ENCODE data around the gene CLK2. TPM values are rescaled to one million over a fixed set of nuclear protein-coding genes. Genes with fewer than 3 reads are reported as not detected.

The CLK2 gene
- total and polyA plus RNA-seq, 2 of the 8 experiments (the other 6 are each of a cell fraction or from before 2014, with no cell fraction given), result 62.2 to 76.0 TPM

- WGBS, 2 experiments (ENCODE audit: extremely low coverage in 1 of 2, insufficient coverage in 1 of 2, insufficient read length in 1 of 2, insufficient replicate concordance in 2 of 2, low coverage in 1 of 2, low lambda C conversion rate in 2 of 2, missing lambda C conversion rate in 1 of 2), result 1% methylated on average over 19 of the region's 19 CpGs; no CpG with 5 or more reads in 1 of the 2 experiments
- peak in 1 of 2 experiments; percentile 0; a peak in 1 of 3 replicates for TF ChIP-seq POLR2A (IDR thresholded peaks at IDR 0.05; ENCODE audit: control extremely low read depth in 1 of 2, low read depth in 2 of 2, low read length in 2 of 2)
- no peak for TF ChIP-seq RAD21 (IDR thresholded peaks at IDR 0.05 in 1 of 2, conservative IDR thresholded peaks at IDR 0.05 in 1 of 2; ENCODE audit: low read depth in 2 of 2, low read length in 2 of 2)
- TF ChIP-seq TAF7 (optimal IDR thresholded peaks at IDR 0.05; ENCODE audit: borderline replicate concordance, low read depth, low read length), result no peak
- TF ChIP-seq RBBP5 (IDR thresholded peaks at IDR 0.05; ENCODE audit: borderline replicate concordance, low read depth, low read length), result 0 out of 2 replicates have a peak, but pooled peaks have one; percentile 28
- TF ChIP-seq MAX (IDR thresholded peaks at IDR 0.05), result peak; percentile 85
- TF ChIP-seq JUN (IDR thresholded peaks at IDR 0.05; ENCODE audit: low read depth, low read length), result no peak
Observed at GRCh38 chr1:155226910-155227260, 46.4 kb downstream of the CLK2 start.

More at GRCh38 chr1:155226910-155227260, 46.4 kb downstream of the CLK2 start:
- Histone ChIP-seq H3K36me3 (ENCODE audit: control insufficient read depth in 2 of 4, insufficient read depth in 4 of 4, low read length in 3 of 4) (peaks cover 0 to 3% (median 0%) of the 10 kb centered on the region in 4 experiments; a peak in 1 of 8 replicates), H3K79me1 (ENCODE audit: low read depth, low read length) (no peaks in the 10 kb centered on the region), H3K27ac (ENCODE audit: low read depth, low read length) (peak overlapping the region; percentile 65), H3K4me3 (ENCODE audit: extremely low read depth in 1 of 4, insufficient read depth in 2 of 4, low read depth in 3 of 4, low read length in 4 of 4) (peak overlapping the region; percentile 67 to 92 (median 82)), H3K18ac (ENCODE audit: extremely low read depth, low read length) (peak overlapping the region; percentile 65; the same call in 1 of the 2 replicates), H4K8ac (ENCODE audit: extremely low read depth, insufficient read depth, low read length) (peak overlapping the region; percentile 68; the same call in 1 of the 2 replicates), H2BK5ac (ENCODE audit: low read depth, low read length) (0 out of 2 replicates have a peak overlapping the region, but pooled peaks have one; percentile 11), H2BK15ac (ENCODE audit: low read length) (no peak overlapping the region), H3K23ac (ENCODE audit: insufficient read length) (no peak overlapping the region), H3K4me1 (replicated peaks in 1 of 4; ENCODE audit: control insufficient read depth in 3 of 4, insufficient read depth in 4 of 4, low read length in 3 of 4) (peaks cover 0 to 14% (median 4%) of the 10 kb centered on the region in 4 experiments; a peak in 5 of 7 replicates), H3K9ac (replicated peaks in 1 of 4; ENCODE audit: extremely low read depth in 1 of 4, low read depth in 3 of 4, low read length in 3 of 4) (peak overlapping the region; percentile 67 to 83 (median 76)), H2BK120ac (replicated peaks; ENCODE audit: low read depth, low read length) (no peak overlapping the region), H2AK5ac (ENCODE audit: low read depth, low read length) (no peak overlapping the region), H3K14ac (ENCODE audit: insufficient read length) (no peak overlapping the region), H2AFZ (ENCODE audit: low read length) (no peak overlapping the region), H3K23me2 (ENCODE audit: low read depth, low read length) (0 out of 2 replicates have a peak, but pooled peaks cover 10% of the 10 kb centered on the region), H4K20me1 (replicated peaks in 1 of 2; ENCODE audit: control insufficient read depth in 1 of 2, insufficient read depth in 2 of 2, low read length in 2 of 2) (peaks cover 0 to 2% of the 10 kb centered on the region in 2 experiments), H4K91ac (replicated peaks; ENCODE audit: insufficient read length, low read length) (peak overlapping the region; percentile 8), H3K4ac (replicated peaks; ENCODE audit: insufficient read length, low read depth, low read length) (no peak overlapping the region), H4K5ac (ENCODE audit: insufficient read length, low read depth, low read length) (peak overlapping the region; percentile 50), H3K9me3 (ENCODE audit: insufficient read depth in 2 of 2, low read depth in 1 of 2, low read length in 1 of 2) (no peaks in the 10 kb centered on the region), H3K56ac (replicated peaks; ENCODE audit: insufficient read length, low read depth, low read length) (peak overlapping the region; percentile 73), H3K79me2 (ENCODE audit: control insufficient read depth in 1 of 2, insufficient read depth in 2 of 2, low read length in 2 of 2) (peaks cover 0 to 9% of the 10 kb centered on the region in 2 experiments; a peak in 1 of 4 replicates), H3K4me2 (ENCODE audit: insufficient read depth in 1 of 2, low read depth in 2 of 2, low read length in 2 of 2) (peak overlapping the region; percentile 67 to 73), H2BK20ac (ENCODE audit: low read length) (no peak overlapping the region), H2BK12ac (ENCODE audit: low read depth, low read length) (no peak overlapping the region), H3K27me3 (replicated peaks in 1 of 4; ENCODE audit: control insufficient read depth in 3 of 4, extremely low read depth in 1 of 4, insufficient read depth in 3 of 4, low read length in 3 of 4) (peaks cover 0 to 2% (median 0%) of the 10 kb centered on the region in 4 experiments; a peak in 1 of 7 replicates)
- POLR2A ChIA-PET (ENCODE audit: partially characterized antibody), result interaction anchor here (0.7 to 11.9 kb wide), 11 partner anchors 8 to 94 kb away, joined by 3 to 235 read pairs (median 5); partner anchors contain the start of genes MTX1, RUSC1 and THBS3
- FAIRE-seq (no peak), DNase-seq (ENCODE audit: low read depth in 1 of 2, low spot score in 2 of 2) (peak in 1 of 2 experiments; percentile 80)
- CTCF ChIA-PET (ENCODE audit: partially characterized antibody), result interaction anchor here (0.6 to 7.2 kb wide), 15 partner anchors 19 to 1349 kb away, joined by 3 to 62 read pairs (median 3); partner anchors contain the start of genes MTX1 and THBS3

All from H1 (cell line).